Fibroblast of villous mesenchyme (primary cell): Measurements from ENCODE around the gene AKT1S1. TPM values are rescaled to one million over a fixed set of nuclear protein-coding genes. Genes with fewer than 3 reads are reported as not detected.
A peak's percentile ranks its signal among the peaks of the same experiment; 100 is the strongest.

Experiments used
- DNase-seq: peaks from one replicate; pipeline ENCODE4 v3.0.0-alpha.2; 2010; ENCODE audit warnings: low read depth
- H3K4me3 ChIP-seq: 2 replicates; pipeline ENCODE4 v1.5.1; 2011; ENCODE audit warnings: low read depth, mild to moderate bottlenecking, low read length
- total RNA-seq: library from RNA; depleted of rRNA; stranded (reverse); fragments of >200 nt; gene quantifications from 2 replicates; pipeline ENCODE4 v1.2.3, GENCODE V29; 2012
- TF ChIP-seq, protein P1 (sequence below): IDR thresholded peaks from 2 replicates; pipeline ENCODE4 v1.5.1; 2012; ENCODE audit warnings: low read depth, mild to moderate bottlenecking, low read length; ENCODE audit not compliant: insufficient read depth

The AKT1S1 gene
- total RNA-seq, 1 donor, result 12.5 TPM

DNA sequence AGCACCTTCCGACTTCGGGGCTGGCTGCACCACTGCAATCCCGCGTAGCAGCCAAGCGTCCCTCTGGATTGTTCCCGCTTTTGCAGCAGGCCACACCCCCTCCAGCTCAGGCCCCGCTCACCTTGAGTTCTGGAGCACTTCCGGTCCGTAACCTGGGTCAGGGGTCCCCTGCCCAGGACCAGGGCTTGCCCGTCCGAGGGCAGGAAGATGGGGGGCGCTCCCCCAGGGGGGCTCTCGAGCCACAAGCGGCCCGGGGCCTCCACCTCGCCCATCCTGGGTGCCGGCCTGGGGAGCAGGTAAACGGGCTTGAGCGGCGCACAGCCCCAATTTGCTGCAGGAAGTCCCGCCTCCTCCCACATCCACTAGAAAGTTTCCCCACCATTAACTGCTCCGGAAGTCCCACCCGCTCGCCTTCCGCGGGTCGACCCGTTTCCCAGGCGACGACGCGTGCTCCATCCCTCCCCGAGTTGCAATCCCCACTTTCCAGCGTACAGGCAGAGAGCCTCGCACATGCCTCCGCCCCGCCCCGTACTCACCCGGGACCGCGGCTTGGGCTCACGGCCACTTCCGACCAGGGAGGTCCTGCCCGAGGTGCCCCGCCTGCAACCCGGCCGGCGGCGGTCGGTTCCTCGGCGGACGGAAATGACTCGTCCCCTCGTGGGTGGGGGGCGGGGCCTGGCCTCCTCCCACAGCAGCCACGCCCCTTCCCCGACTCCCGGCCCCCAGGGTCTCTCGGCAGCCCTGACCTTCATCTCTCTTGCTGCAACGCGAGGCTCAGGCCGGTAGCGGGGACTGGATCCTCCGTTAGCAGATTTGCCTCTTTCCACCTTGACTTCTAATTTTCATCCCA lies 10.0 kb downstream of the AKT1S1 start, which contains the start of gene PNKP:
TSS of gene PNKP (minus strand) at position 644 of the 850 bp plus-strand sequence. CDS start at position 272, 372 bp downstream.
- TF ChIP-seq, protein P1, sequence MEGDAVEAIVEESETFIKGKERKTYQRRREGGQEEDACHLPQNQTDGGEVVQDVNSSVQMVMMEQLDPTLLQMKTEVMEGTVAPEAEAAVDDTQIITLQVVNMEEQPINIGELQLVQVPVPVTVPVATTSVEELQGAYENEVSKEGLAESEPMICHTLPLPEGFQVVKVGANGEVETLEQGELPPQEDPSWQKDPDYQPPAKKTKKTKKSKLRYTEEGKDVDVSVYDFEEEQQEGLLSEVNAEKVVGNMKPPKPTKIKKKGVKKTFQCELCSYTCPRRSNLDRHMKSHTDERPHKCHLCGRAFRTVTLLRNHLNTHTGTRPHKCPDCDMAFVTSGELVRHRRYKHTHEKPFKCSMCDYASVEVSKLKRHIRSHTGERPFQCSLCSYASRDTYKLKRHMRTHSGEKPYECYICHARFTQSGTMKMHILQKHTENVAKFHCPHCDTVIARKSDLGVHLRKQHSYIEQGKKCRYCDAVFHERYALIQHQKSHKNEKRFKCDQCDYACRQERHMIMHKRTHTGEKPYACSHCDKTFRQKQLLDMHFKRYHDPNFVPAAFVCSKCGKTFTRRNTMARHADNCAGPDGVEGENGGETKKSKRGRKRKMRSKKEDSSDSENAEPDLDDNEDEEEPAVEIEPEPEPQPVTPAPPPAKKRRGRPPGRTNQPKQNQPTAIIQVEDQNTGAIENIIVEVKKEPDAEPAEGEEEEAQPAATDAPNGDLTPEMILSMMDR, result no peak
- peak; percentile 92 for DNase-seq
- peak within 1 kb of the TSS; percentile 81 for H3K4me3 ChIP-seq

DNA sequence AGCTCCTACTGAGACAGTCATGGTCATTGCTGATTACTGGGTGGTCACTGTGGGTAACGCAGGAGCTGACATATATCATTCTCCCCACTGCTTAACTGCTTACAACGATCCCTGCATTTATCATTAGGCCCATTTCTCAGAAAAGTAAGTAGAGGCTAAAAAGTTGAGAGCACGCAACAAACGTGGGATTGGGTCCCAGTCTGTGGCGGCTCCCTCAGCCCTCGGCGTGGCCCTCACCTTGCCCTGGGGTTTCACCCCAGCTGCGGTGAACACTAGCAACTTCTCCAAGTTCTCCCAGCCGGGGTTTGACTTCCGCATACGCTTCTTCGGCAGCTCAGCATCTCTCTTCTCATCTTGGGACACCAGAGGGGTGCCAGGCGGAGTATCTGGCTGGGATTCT lies 12.3 kb downstream of the AKT1S1 start:
- H3K4me3 ChIP-seq, result no peak overlapping the region

GRCh38 chr19:49863935-49864320 lies 13.2 kb downstream of the AKT1S1 start:
- DNase-seq, result no peak
- no peak overlapping the region for H3K4me3 ChIP-seq
- TF ChIP-seq, protein P1, result no peak

More for the DNA sequence above, 12.3 kb downstream of the AKT1S1 start:
- no peak for DNase-seq
- TF ChIP-seq, protein P1, result no peak

- no peak for DNase-seq
- no peak overlapping the region for H3K4me3 ChIP-seq
- TF ChIP-seq, protein P1, result no peak
These were observed 13.8 kb downstream of the AKT1S1 start for GRCh38 chr19:49863254-49863934.

DNA sequence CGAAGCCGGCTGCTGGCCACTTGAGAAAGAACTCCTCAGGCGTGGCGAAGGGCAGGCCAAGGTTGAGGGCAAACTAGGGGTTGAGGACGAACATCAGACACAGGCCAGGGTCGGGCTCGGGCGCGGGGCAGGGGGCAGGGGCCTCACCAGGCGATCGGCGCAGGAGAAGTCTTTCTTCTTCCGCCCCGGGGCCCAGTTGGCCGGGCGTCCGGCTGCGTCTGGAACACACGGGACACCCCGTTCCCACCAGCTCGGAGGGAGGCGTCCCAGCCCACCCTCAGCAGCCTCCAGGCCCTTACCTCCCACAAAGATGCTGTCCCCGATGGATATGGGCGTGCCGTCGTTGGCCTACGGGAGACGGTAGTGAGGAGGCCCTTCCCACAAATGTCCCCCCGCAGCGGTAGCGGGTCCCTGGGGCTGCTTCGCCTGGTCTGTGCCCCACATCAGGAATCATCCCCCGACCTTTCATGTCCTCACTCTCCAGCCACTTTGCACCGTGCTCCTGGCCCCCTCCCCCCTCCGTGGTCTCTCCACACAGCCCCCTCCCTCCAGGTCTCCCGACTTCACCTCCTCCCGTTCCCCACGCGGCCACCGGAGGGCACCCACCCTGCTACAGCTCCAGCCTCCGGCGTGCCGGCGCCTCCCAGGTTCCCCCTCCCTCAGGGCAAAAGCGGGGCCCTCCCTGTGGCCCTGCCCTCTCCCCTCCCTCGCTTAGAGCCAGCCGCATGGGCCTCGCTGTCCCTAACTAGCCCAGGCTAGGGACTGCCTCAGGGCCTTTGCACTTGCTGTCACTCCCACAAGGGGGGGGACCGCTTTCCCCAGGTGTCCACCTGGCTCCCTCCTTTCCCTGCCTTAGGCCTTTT lies 14.5 kb downstream of the AKT1S1 start:
- TF ChIP-seq, protein P1, result peak; percentile 37
- no peak overlapping the region for H3K4me3 ChIP-seq
- DNase-seq, result no peak

GRCh38 chr19:49861541-49862378 lies 15.4 kb downstream of the AKT1S1 start:
- DNase-seq, result no peak
- TF ChIP-seq, protein P1, result no peak

More at GRCh38 chr19:49861541-49862378, 15.4 kb downstream of the AKT1S1 start:
- no peak overlapping the region for H3K4me3 ChIP-seq
